GM12878 (cell line): ENCODE data around the gene P2RX2. TPM values are rescaled to one million over a fixed set of nuclear protein-coding genes. Genes with fewer than 3 reads are reported as not detected.

ENCODE experiments used
- ATAC-seq: fragments of 200-7000 bp; cut with Tn5 transposase; 3 replicates; pipeline ENCODE4 v1.9.1; 2020; ENCODE audit warnings: mild to moderate bottlenecking, moderate library complexity
- BruUV-seq: library from RNA; stranded (reverse); fragments of 400-500 nt; replicated peaks from 2 replicates; lab custom pipeline; 2021; lab: Mats Ljungman, UMichigan
- CTCF ChIA-PET: fragments of 300-600 bp; sonication (Branson Sonifier 250); formaldehyde crosslinking; extraction: SDS; loops from one replicate; lab custom pipeline; 2021; ENCODE audit warnings: inconsistent platforms; lab: Yijun Ruan, JAX
- POLR2A ChIA-PET: fragments of 350-600 bp; formaldehyde crosslinking; extraction: SDS; loops from one replicate; lab custom pipeline; 2021; ENCODE audit warnings: inconsistent platforms; lab: Charles Lee
- RAD21 ChIA-PET: fragments of 300-600 bp; sonication (Branson Sonifier 250); formaldehyde crosslinking; loops from one replicate; lab custom pipeline; 2023; ENCODE audit warnings: antibody characterized with exemption; ENCODE audit not compliant: unreplicated experiment; lab: Charles Lee
- SMC1A ChIA-PET: fragments of 300-600 bp; sonication (Branson Sonifier 250); formaldehyde crosslinking; loops from one replicate; lab custom pipeline; 2023; ENCODE audit not compliant: unreplicated experiment, uncharacterized antibody; lab: Charles Lee
- DNase-seq: peaks from one replicate; pipeline ENCODE4 v3.0.0-alpha.2; 2011; ENCODE audit warnings: low read depth, low spot score
- FAIRE-seq: peaks from 3 replicates; lab custom pipeline; 2011; peaks lifted over from hg19 to GRCh38; lab: Jason Lieb, UNC
- H2AFZ ChIP-seq: 2 replicates; pipeline ENCODE4 v1.6.0; 2011; ENCODE audit warnings: low read depth, low read length, control low read depth; ENCODE audit not compliant: control insufficient read depth
- H3K27ac ChIP-seq: 2 replicates; pipeline ENCODE4 v1.5.1; 2011; ENCODE audit warnings: control low read depth; ENCODE audit not compliant: control insufficient read depth, insufficient read depth
- H3K27me3 ChIP-seq, 2 experiments: replicated peaks in 1 of 2; 2 replicates each; pipeline versions ENCODE4 v1.6.0 to v1.6.1; 2011; ENCODE audit warnings: low read length in 1 of 2; ENCODE audit not compliant: control insufficient read depth in 2 of 2, insufficient read depth in 2 of 2
- H3K36me3 ChIP-seq, 2 experiments: 2 replicates each; pipeline ENCODE4 v1.5.1; 2011; ENCODE audit warnings: low read length in 1 of 2; ENCODE audit not compliant: control insufficient read depth in 2 of 2, insufficient read depth in 2 of 2
- H3K4me1 ChIP-seq: 2 replicates; pipeline ENCODE4 v1.6.1; 2011; ENCODE audit warnings: mild to moderate bottlenecking, low read length, moderate library complexity, mixed read lengths; ENCODE audit not compliant: control insufficient read depth, insufficient read depth
- H3K4me2 ChIP-seq: 2 replicates; pipeline ENCODE4 v1.6.0; 2011; ENCODE audit warnings: control low read depth; ENCODE audit not compliant: control insufficient read depth, insufficient read depth
- H3K4me3 ChIP-seq: fragments of 200-600 bp; sonication (generic); 2 replicates; pipeline ENCODE4 v1.5.1; 2016
- H3K79me2 ChIP-seq: 2 replicates; pipeline ENCODE4 v1.6.0; 2011; ENCODE audit warnings: low read length; ENCODE audit not compliant: control insufficient read depth, insufficient read depth
- H3K9ac ChIP-seq: 2 replicates; pipeline ENCODE4 v1.8.0; 2011; ENCODE audit warnings: low read length, control low read depth, mixed read lengths; ENCODE audit not compliant: control insufficient read depth, insufficient read depth
- H3K9me3 ChIP-seq: replicated peaks from 3 replicates; pipeline ENCODE4 v1.5.1; 2011; ENCODE audit warnings: mild to moderate bottlenecking, low read length; ENCODE audit not compliant: control insufficient read depth, insufficient read depth
- H4K20me1 ChIP-seq: 2 replicates; pipeline ENCODE4 v1.6.0; 2011; ENCODE audit not compliant: control insufficient read depth, insufficient read depth
- BACH1 ChIP-seq: fragments of 450-650 bp; IDR thresholded peaks from 2 replicates; pipeline ENCODE4 v1.6.1; 2017; ENCODE audit warnings: mild to moderate bottlenecking, borderline replicate concordance
- CREM ChIP-seq: IDR thresholded peaks from 2 replicates; pipeline ENCODE4 v1.6.1; 2014; ENCODE audit warnings: antibody characterized with exemption, low read depth
- JUND ChIP-seq: IDR thresholded peaks from 2 replicates; pipeline ENCODE4 v1.6.1; 2012; ENCODE audit warnings: low read depth, mild to moderate bottlenecking, low read length, improper control_type of control experiment, moderate library complexity
- MEF2A ChIP-seq: IDR thresholded peaks from 2 replicates; pipeline ENCODE4 v1.6.1; 2011; ENCODE audit warnings: low read depth, mild to moderate bottlenecking, low read length, moderate library complexity; ENCODE audit not compliant: insufficient read depth
- MYC ChIP-seq: IDR thresholded peaks from 2 replicates; pipeline ENCODE4 v1.6.1; 2011; ENCODE audit warnings: mild to moderate bottlenecking, low read length, moderate library complexity, inconsistent platforms; ENCODE audit not compliant: insufficient read depth, insufficient replicate concordance, insufficient read length, severe bottlenecking
- NBN ChIP-seq: fragments of 450-650 bp; IDR thresholded peaks from 2 replicates; pipeline ENCODE4 v1.6.1; 2016
- POLR2A ChIP-seq: IDR thresholded peaks from 2 replicates; pipeline ENCODE4 v1.6.1; 2011; ENCODE audit warnings: low read depth, mild to moderate bottlenecking, low read length
- RB1 ChIP-seq: fragments of 450-650 bp; formaldehyde crosslinking; IDR thresholded peaks from 2 replicates; pipeline ENCODE4 v1.6.1; 2017; ENCODE audit warnings: mild to moderate bottlenecking, borderline replicate concordance
- ZNF24 ChIP-seq: fragments of 450-650 bp; IDR thresholded peaks from 2 replicates; pipeline ENCODE4 v1.6.1; 2017; ENCODE audit warnings: antibody characterized with exemption, mild to moderate bottlenecking
- WGBS: methylation state at CpG from one replicate; pipeline ENCODE4 v1.1.6; 2016; ENCODE audit warnings: low lambda C conversion rate; ENCODE audit not compliant: insufficient replicate concordance, insufficient coverage; ENCODE audit errors: missing lambda C conversion rate; 5-methylcytosine and 5-hydroxymethylcytosine counted together
- in situ Hi-C: fragments of 300-500 bp; cut with MboI; formaldehyde crosslinking; loops from 9 replicates; pipeline ENCODE4 v1.14.3; 2018; ENCODE audit warnings: mixed read lengths
- intact Hi-C: fragments of 100-400 bp; cut with micrococcal nuclease; formaldehyde crosslinking; loops from one replicate; pipeline ENCODE4 v1.14.2; 2022; ENCODE audit not compliant: unreplicated experiment
- polyA plus RNA-seq, 11 experiments: library from polyadenylated mRNA; depleted of rRNA in 4 of 11; unstranded in 6 of 11; stranded (reverse) in 5 of 11; fragments of >200 nt; fragmentation: Nextera tagmentation in 4 of 11; fragmentation: Illumina TruSeq in 1 of 11; extraction: Ambion mirVana in 4 of 11; extraction: Trizol in 1 of 11; gene quantifications; 1 replicate in 1 of 11; 2 replicates in 10 of 11; pipeline versions ENCODE4 v1.2.1 to v1.2.3, GENCODE V29; 2011 to 2016; ENCODE audit warnings: inconsistent platforms in 2 of 11, missing spikeins in 2 of 11, low read depth in 1 of 11
- total RNA-seq, 4 experiments: library from RNA; depleted of rRNA in 3 of 4; stranded (reverse); fragments of >200 nt in 3 of 4; fragmentation: Illumina TruSeq in 1 of 4; extraction: Trizol in 1 of 4; gene quantifications; 2 replicates each; pipeline versions ENCODE4 v1.2.1 to v1.2.3, GENCODE V29; 2013 to 2021
- TF ChIP-seq, protein P1 (sequence below): IDR thresholded peaks from 2 replicates; pipeline ENCODE4 v1.6.1; 2011; ENCODE audit warnings: low read depth, low read length, improper control_type of control experiment, borderline replicate concordance
- TF ChIP-seq, protein P2 (sequence below): IDR thresholded peaks from 2 replicates; pipeline ENCODE4 v1.6.1; 2011; ENCODE audit warnings: borderline replicate concordance, low read depth, mild to moderate bottlenecking, moderate library complexity, mixed read lengths, low read length; ENCODE audit not compliant: insufficient read depth; ENCODE audit errors: extremely low read length
- TF ChIP-seq, protein P3 (sequence below): IDR thresholded peaks from 2 replicates; pipeline ENCODE4 v1.6.1; 2012; ENCODE audit warnings: low read depth, low read length, improper control_type of control experiment
- TF ChIP-seq, protein P4 (sequence below): fragments of 450-650 bp; IDR thresholded peaks from 2 replicates; pipeline ENCODE4 v1.6.1; 2017; ENCODE audit warnings: low read depth, mild to moderate bottlenecking, moderate library complexity

The P2RX2 gene
- total and polyA plus RNA-seq, 10 of the 15 experiments (the other 5 are each of a cell fraction or from before 2014, with no cell fraction given) = not detected

DNA sequence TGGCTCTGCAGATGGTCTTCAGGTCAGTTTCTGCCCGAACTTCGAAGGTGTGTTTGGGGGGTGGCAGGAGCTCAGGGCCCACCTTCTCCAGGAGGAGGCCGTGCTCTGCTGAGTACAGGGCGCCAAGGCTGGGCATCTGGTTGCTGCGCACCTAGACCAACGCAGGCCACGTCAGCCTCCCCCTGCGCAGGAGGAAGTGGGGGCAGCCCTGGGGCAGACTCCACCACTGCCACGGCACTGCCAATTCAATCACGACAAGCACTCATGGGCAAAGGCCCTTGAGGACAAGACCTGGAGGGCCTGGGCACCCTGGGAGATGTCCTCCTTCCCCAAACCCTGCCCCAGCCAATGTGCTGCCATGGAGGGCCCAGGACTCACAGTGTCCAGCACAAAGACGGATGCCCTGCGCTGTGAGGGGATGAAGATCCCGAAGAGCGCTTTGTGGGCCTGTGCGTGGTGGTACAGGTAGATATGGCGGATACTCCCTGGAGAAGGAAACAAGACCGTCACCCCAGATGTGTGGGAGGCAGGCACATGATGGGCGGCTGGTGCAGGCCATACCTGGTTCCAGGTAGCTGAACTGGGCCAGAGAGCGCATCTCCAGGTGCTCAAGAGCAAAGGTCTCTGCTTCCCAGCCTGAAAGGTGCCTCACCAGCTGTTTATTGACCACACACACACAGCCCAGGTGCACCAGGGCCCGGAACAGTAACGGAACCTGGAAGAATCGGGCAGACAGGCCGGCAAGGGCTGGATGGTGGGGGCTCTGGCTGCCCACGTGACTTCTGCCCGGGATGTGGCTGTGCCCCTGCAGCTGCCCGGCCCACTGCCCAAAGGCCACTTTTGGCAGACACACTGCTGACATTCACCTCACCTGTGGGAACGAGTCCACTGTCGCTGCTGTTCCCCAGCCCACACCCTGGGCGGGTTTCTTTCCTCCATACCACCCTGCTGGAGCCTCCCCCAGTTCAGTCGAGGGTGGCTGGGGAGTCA, 24.6 kb downstream of the P2RX2 start:
- Histone ChIP-seq H3K4me2 (no peak overlapping the region), H3K27ac (no peak overlapping the region), H4K20me1 (no peaks in the 10 kb centered on the region), H3K36me3 (peaks cover 7 to 37% of the 10 kb centered on the region in 2 experiments), H3K9me3 (no peaks in the 10 kb centered on the region), H3K27me3 (no peaks in the 10 kb centered on the region), H3K4me3 (no peak overlapping the region), H3K4me1 (no peaks in the 10 kb centered on the region), H3K79me2 (no peaks in the 10 kb centered on the region), H3K9ac (no peak overlapping the region), H2AFZ (no peak overlapping the region)
- CTCF ChIA-PET = no interaction called here
- POLR2A ChIA-PET = no interaction called here
- FAIRE-seq = no peak
- RAD21 ChIA-PET = no interaction called here
- in situ Hi-C loops = no loop called here
- no peak for ATAC-seq
- SMC1A ChIA-PET = no interaction called here
- TF ChIP-seq POLR2A = peak; percentile 47; the same call in 1 of the 2 replicates
- TF ChIP-seq, protein P1, sequence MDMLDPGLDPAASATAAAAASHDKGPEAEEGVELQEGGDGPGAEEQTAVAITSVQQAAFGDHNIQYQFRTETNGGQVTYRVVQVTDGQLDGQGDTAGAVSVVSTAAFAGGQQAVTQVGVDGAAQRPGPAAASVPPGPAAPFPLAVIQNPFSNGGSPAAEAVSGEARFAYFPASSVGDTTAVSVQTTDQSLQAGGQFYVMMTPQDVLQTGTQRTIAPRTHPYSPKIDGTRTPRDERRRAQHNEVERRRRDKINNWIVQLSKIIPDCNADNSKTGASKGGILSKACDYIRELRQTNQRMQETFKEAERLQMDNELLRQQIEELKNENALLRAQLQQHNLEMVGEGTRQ = no peak
- DNase-seq = no peak
- intact Hi-C loops = no loop called here
- no TSS peak for BruUV-seq
- 93% methylated on average over 30 of the region's 30 CpGs for WGBS

DNA sequence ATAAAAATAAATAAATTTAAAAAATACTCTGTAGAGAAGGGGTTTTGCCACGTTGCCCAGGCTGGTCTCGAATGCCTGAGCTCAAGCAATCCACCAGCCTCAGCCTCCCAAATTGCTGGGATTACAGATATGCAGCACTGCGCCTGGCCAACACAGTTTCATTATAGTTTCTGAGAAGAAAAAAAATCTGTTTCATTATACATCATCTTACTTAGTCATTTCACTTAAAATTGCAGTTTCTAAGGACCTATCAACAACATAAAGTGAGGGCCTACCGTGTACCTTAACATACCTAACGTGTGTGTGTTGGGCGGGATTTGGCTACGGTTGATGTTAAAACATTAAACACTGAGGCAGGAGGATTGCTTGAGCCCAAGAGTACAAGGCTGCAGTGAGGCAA, 28.3 kb downstream of the P2RX2 start:
- Histone ChIP-seq H4K20me1 (no peaks in the 10 kb centered on the region), H3K4me3 (no peak overlapping the region), H3K27ac (no peak overlapping the region), H3K9me3 (no peaks in the 10 kb centered on the region), H2AFZ (no peak overlapping the region), H3K4me1 (no peaks in the 10 kb centered on the region), H3K79me2 (no peaks in the 10 kb centered on the region), H3K9ac (no peak overlapping the region), H3K27me3 (no peaks in the 10 kb centered on the region), H3K4me2 (no peak overlapping the region), H3K36me3 (peaks cover 6 to 39% of the 10 kb centered on the region in 2 experiments)
- CTCF ChIA-PET = no interaction called here
- POLR2A ChIA-PET = no interaction called here
- no TSS peak for BruUV-seq
- WGBS = 86% methylated on average over 7 of the region's 7 CpGs
- intact Hi-C loops = no loop called here
- FAIRE-seq (no peak), ATAC-seq (no peak), DNase-seq (no peak)
- RAD21 ChIA-PET = no interaction called here
- in situ Hi-C loops = no loop called here
- SMC1A ChIA-PET = no interaction called here
- TF ChIP-seq BACH1 (no peak), RB1 (no peak), MEF2A (no peak), NBN (no peak), JUND (no peak), CREM (no peak), ZNF24 (no peak), MYC (no peak)
- TF ChIP-seq, protein P2, sequence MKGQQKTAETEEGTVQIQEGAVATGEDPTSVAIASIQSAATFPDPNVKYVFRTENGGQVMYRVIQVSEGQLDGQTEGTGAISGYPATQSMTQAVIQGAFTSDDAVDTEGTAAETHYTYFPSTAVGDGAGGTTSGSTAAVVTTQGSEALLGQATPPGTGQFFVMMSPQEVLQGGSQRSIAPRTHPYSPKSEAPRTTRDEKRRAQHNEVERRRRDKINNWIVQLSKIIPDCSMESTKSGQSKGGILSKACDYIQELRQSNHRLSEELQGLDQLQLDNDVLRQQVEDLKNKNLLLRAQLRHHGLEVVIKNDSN = no peak
- TF ChIP-seq, protein P3, sequence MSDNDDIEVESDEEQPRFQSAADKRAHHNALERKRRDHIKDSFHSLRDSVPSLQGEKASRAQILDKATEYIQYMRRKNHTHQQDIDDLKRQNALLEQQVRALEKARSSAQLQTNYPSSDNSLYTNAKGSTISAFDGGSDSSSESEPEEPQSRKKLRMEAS = no peak
- TF ChIP-seq, protein P4, sequence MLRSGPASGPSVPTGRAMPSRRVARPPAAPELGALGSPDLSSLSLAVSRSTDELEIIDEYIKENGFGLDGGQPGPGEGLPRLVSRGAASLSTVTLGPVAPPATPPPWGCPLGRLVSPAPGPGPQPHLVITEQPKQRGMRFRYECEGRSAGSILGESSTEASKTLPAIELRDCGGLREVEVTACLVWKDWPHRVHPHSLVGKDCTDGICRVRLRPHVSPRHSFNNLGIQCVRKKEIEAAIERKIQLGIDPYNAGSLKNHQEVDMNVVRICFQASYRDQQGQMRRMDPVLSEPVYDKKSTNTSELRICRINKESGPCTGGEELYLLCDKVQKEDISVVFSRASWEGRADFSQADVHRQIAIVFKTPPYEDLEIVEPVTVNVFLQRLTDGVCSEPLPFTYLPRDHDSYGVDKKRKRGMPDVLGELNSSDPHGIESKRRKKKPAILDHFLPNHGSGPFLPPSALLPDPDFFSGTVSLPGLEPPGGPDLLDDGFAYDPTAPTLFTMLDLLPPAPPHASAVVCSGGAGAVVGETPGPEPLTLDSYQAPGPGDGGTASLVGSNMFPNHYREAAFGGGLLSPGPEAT = no peak
